ENCODE data around the gene GEMIN2. TPM values are rescaled to one million over a fixed set of nuclear protein-coding genes. Genes with fewer than 3 reads are reported as not detected.
"Not testable (repeated sequence)": the region's sequence is repeated elsewhere in the genome, so short reads cannot be mapped to it uniquely, and the experiment has no call there.

GEMIN2 gene
- total and polyA plus RNA-seq, 4 donors: 6.5 to 10.6 (median 7.5) TPM

DNA sequence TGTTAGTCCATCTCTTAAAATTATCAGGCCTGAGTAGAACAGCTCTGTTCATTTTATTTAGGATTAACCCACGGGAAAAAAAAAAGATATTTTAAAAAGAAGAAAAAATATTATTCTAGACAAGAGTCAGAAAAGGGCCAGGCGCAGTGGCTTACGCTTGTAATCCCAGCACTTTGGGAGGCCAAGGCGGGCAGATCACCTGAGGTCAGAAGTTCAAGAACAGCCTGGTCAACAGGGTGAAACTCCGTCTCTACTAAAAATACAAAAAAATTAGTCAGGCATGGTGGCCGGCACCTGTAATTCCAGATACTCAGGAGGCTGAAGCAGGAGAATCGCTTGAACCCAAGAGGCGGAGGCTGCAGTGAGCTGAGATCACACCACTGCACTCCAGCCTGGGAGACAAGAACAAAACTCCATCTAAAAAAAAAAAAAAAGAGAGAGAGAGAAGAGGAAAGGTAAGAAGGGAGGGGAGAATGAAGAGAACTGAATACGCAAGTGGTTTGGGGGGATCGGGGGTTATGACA lies 53.7 kb downstream of the GEMIN2 start:
- intact Hi-C loops (cut with DNase I); DNase-seq: not testable (repeated sequence)

DNA sequence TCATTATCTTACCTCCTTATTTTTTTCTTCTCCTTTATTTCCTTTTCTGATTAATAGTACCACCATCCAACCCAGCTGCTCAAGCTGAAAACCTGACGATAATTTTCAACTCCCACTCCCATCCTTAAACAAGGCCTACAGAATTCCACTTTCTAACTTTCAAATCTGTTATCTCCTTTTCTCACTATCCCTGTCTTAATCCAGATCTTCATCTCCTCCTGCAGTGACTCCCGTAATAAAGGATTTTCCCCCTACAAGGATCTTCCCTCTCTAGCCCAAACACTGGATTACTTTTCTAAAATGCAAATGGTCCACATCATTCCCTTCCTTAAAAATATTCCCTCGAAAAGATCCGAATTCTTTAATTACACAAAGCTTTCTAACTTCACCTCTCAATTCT lies 54.5 kb downstream of the GEMIN2 start:
- H3K9me3 ChIP-seq (ENCODE audit: control insufficient read depth, low read length): no peaks in the 10 kb centered on the region
- no peaks in the 10 kb centered on the region for H3K27me3 ChIP-seq (ENCODE audit: control insufficient read depth in 1 of 2, insufficient read depth in 2 of 2, low read length in 1 of 2)
- H3K4me3 ChIP-seq (ENCODE audit: low read length in 2 of 2): peak overlapping the region in 1 of 2 donors; percentile 84
- DNase-seq (no peak), ATAC-seq (ENCODE audit: low FRiP score) (no peak)
- no peak overlapping the region for H3K27ac ChIP-seq (ENCODE audit: low read depth in 1 of 2, low read length in 2 of 2)
- H3K36me3 ChIP-seq (ENCODE audit: control insufficient read depth in 1 of 2, insufficient read depth in 2 of 2, low read length in 1 of 2): no peaks in the 10 kb centered on the region
- 55 to 59% methylated on average over 4 of the region's 4 CpGs for WGBS, 2 donors
- H3K4me1 ChIP-seq (ENCODE audit: control insufficient read depth in 1 of 2, insufficient read depth in 2 of 2, low read length in 2 of 2): peaks cover 0 to 7% of the 10 kb centered on the region in 2 donors
- intact Hi-C loops (cut with DNase I): no loop called here

More for the DNA sequence above, 53.7 kb downstream of the GEMIN2 start:
- H3K4me3 ChIP-seq (ENCODE audit: low read length in 2 of 2); H3K4me1 ChIP-seq (ENCODE audit: control insufficient read depth in 1 of 2, insufficient read depth in 2 of 2, low read length in 2 of 2); H3K36me3 ChIP-seq (ENCODE audit: control insufficient read depth in 1 of 2, insufficient read depth in 2 of 2, low read length in 1 of 2); H3K27ac ChIP-seq (ENCODE audit: low read depth in 1 of 2, low read length in 2 of 2); H3K9me3 ChIP-seq (ENCODE audit: control insufficient read depth, low read length); ATAC-seq (ENCODE audit: low FRiP score); H3K27me3 ChIP-seq (ENCODE audit: control insufficient read depth in 1 of 2, insufficient read depth in 2 of 2, low read length in 1 of 2): not testable (repeated sequence)
- 81 to 83% methylated on average over 10 of the region's 10 CpGs for WGBS, 2 donors

GRCh38 chr14:39169541-39169900 lies 55.4 kb downstream of the GEMIN2 start:
- Histone ChIP-seq H3K4me3 (ENCODE audit: low read length in 2 of 2) (peak overlapping the region; percentile 77 to 84), H3K36me3 (ENCODE audit: control insufficient read depth in 1 of 2, insufficient read depth in 2 of 2, low read length in 1 of 2) (no peaks in the 10 kb centered on the region), H3K9me3 (ENCODE audit: control insufficient read depth, low read length) (no peaks in the 10 kb centered on the region), H3K4me1 (ENCODE audit: control insufficient read depth in 1 of 2, insufficient read depth in 2 of 2, low read length in 2 of 2) (peaks cover 0 to 7% of the 10 kb centered on the region in 2 donors), H3K27ac (ENCODE audit: low read depth in 1 of 2, low read length in 2 of 2) (peak overlapping the region; percentile 87 to 93), H3K27me3 (ENCODE audit: control insufficient read depth in 1 of 2, insufficient read depth in 2 of 2, low read length in 1 of 2) (no peaks in the 10 kb centered on the region)
- intact Hi-C loops (cut with DNase I): no loop called here
- WGBS, 2 donors: 0% methylated on average over 7 of the region's 7 CpGs
- DNase-seq (no peak), ATAC-seq (ENCODE audit: low FRiP score) (no peak)

- ATAC-seq (ENCODE audit: low FRiP score): no peak
- peaks cover 0 to 1% of the 10 kb centered on the region in 2 donors for H3K36me3 ChIP-seq (ENCODE audit: control insufficient read depth in 1 of 2, insufficient read depth in 2 of 2, low read length in 1 of 2)
- WGBS, 2 donors: 78 to 79% methylated on average over 3 of the region's 3 CpGs
- intact Hi-C loops (cut with DNase I): loop anchor here (5.0 kb wide), 3 partner anchors 61 to 259 kb away; partner anchors contain the start of genes FBXO33 (in 1 of the 2) and GEMIN2 (in 1 of the 2)
- H3K4me3 ChIP-seq (ENCODE audit: low read length in 2 of 2): no peak overlapping the region
- no peaks in the 10 kb centered on the region for H3K9me3 ChIP-seq (ENCODE audit: control insufficient read depth, low read length)
- no peak for DNase-seq
- peaks cover 0 to 7% of the 10 kb centered on the region in 2 donors for H3K4me1 ChIP-seq (ENCODE audit: control insufficient read depth in 1 of 2, insufficient read depth in 2 of 2, low read length in 2 of 2)
- H3K27ac ChIP-seq (ENCODE audit: low read depth in 1 of 2, low read length in 2 of 2): no peak overlapping the region
- H3K27me3 ChIP-seq (ENCODE audit: control insufficient read depth in 1 of 2, insufficient read depth in 2 of 2, low read length in 1 of 2): no peaks in the 10 kb centered on the region
Observed at GRCh38 chr14:39173198-39173597, 59.1 kb downstream of the GEMIN2 start.

DNA sequence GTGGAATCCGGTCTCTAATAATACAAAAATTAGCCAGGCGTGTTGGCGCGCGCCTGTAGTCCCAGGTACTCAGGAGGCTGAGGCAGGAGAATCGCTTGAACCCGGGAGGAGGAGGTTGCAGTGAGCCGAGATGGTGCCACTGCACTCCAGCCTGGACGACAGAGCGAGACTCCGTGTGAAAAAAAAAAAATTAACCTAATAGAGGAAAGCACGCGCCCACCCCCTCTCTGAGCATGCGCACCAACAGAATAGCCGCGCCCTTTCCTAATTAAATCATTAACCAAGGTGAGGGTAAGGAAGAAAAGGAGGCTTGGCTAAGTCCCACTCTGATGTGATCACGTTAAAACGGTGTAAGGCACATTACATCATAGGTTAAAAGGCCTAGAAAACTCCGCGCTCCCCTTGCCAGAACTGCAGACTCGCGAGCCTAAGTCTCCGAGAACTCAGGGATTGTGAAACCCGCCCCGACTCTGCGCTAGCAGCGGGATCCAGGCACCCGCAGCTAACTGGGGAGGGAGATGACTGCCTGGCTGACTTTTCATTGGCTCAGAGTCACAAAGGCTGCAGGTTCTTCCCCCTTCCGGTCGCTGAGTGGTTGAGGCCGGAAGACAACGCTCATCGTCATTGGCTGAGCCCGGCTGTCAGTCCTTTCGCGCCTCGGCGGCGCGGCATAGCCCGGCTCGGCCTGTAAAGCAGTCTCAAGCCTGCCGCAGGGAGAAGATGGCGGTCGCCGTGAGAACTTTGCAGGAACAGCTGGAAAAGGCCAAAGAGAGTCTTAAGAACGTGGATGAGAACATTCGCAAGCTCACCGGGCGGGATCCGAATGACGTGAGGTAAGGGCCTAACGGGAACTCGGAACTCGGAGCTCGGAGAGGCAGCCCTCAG lies 60.7 kb downstream of the GEMIN2 start, which contains the start of gene PNN:
Gene PNN (plus strand): TSS at position 695 of the 885 bp plus-strand sequence. CDS start 26 bp downstream, at position 721.
- H3K36me3 ChIP-seq (ENCODE audit: control insufficient read depth in 1 of 2, insufficient read depth in 2 of 2, low read length in 1 of 2): peaks cover 0 to 1% of the 10 kb centered on the region in 2 donors
- DNase-seq: peak; percentile 97 to 98
- peak within 1 kb of the TSS; percentile 66 to 78 for H3K4me3 ChIP-seq (ENCODE audit: low read length in 2 of 2)
- WGBS, 2 donors: 4 to 5% methylated on average over 55 to 56 of the region's 56 CpGs
- no peaks in the 10 kb centered on the region for H3K9me3 ChIP-seq (ENCODE audit: control insufficient read depth, low read length)
- peak within 1 kb of the TSS in 1 of 2 donors; percentile 86 for H3K27ac ChIP-seq (ENCODE audit: low read depth in 1 of 2, low read length in 2 of 2)
- intact Hi-C loops (cut with DNase I): loop anchor here (2.0 to 5.0 kb wide), 7 partner anchors 63 to 257 kb away; partner anchors contain the start of genes FBXO33 (in 2 of the 2), GEMIN2 (in 1 of the 2) and SEC23A (in 1 of the 2)
- ATAC-seq (ENCODE audit: low FRiP score): peak; percentile 97
- H3K4me1 ChIP-seq (ENCODE audit: control insufficient read depth in 1 of 2, insufficient read depth in 2 of 2, low read length in 2 of 2): no peaks in the 10 kb centered on the region
- no peaks in the 10 kb centered on the region for H3K27me3 ChIP-seq (ENCODE audit: control insufficient read depth in 1 of 2, insufficient read depth in 2 of 2, low read length in 1 of 2)

DNA sequence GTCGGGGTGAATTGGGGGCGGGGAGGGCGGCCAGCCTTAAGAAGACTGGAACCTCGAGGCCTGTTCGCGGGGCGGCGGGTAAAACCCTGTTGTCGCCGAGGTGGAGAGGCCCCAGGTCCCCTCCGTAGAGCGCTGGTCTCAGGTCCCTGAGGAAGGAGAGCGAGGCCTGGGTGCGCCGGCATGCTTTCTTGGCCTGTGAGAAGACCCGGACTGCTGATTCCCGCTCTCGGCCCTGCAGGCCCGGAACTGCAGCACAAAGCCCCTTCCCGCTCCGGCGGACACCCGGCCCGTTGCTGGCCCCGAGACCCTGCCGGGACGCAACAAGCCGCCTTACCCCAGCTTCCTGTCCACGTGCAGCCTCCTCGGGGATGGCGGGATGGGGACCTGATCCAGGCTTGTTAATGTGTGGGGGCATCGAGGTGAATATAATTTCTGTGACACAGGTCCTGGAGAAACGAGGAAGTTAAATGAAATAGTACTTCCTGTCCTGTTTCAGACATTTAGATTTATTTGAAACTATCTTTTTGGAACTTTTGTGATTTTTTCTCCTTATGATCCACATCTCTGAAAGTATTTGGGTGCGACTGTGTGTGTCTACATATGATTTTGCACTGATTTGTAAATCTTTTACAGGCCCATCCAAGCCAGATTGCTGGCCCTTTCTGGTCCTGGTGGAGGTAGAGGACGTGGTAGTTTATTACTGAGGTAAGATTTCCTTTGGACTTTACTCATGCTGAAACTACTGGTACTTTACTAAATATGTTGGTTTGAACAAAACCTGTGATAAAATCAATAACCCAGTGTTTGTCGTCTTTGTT lies 61.5 kb downstream of the GEMIN2 start:
- WGBS, 2 donors: 1 to 2% methylated on average over 35 to 36 of the region's 36 CpGs
- H3K4me1 ChIP-seq (ENCODE audit: control insufficient read depth in 1 of 2, insufficient read depth in 2 of 2, low read length in 2 of 2): no peaks in the 10 kb centered on the region
- ATAC-seq (ENCODE audit: low FRiP score) (peak; percentile 34), DNase-seq (no peak)
- H3K27ac ChIP-seq (ENCODE audit: low read depth in 1 of 2, low read length in 2 of 2): peak overlapping the region in 1 of 2 donors; percentile 60
- peaks cover 0 to 4% of the 10 kb centered on the region in 2 donors for H3K36me3 ChIP-seq (ENCODE audit: control insufficient read depth in 1 of 2, insufficient read depth in 2 of 2, low read length in 1 of 2)
- no peaks in the 10 kb centered on the region for H3K27me3 ChIP-seq (ENCODE audit: control insufficient read depth in 1 of 2, insufficient read depth in 2 of 2, low read length in 1 of 2)
- H3K4me3 ChIP-seq (ENCODE audit: low read length in 2 of 2): peak overlapping the region; percentile 66 to 78
- intact Hi-C loops (cut with DNase I): loop anchor here (2.0 to 5.0 kb wide), 5 partner anchors 73 to 257 kb away; partner anchors contain the start of genes FBXO33 (in 1 of the 2) and SEC23A (in 1 of the 2)
- no peaks in the 10 kb centered on the region for H3K9me3 ChIP-seq (ENCODE audit: control insufficient read depth, low read length)

DNA sequence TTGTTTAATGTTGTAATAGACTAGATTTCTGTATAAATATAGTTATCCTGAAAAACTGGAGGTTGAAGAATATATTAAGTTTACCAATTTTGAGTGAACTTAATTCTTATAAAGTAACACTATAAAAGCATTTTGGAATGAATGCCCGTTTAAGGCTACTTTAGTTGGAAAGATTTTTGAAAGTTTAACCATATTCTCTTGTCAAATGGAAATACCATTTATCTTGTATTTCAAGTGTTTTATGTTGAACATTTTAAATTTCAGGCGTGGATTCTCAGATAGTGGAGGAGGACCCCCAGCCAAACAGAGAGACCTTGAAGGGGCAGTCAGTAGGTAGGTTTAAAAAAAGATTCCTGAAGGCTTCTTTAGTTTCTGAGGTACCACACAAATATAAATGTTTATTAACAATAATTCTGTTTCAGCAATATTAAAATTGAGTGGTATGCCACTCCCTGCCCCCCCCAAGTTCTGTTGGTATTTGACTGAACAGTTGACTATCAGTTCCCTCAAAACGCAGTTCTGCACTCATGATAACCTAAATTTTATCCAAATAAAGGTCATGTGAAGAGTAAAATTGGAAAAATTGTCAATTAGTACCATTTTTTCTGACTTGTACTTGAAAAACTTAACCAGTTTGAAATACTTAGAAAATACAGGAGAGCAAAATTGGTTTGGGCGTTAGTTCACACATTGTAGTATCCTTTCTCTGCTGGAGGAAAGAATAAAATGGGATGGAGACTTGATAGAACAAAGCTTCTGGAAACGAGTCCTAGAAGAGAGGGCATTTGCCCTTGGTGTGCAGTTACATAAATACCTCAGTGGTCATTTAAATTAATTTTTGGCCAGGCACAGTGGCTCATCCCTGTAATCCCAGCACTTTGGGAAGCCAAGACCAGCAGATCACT lies 62.4 kb downstream of the GEMIN2 start:
- Histone ChIP-seq H3K27ac (ENCODE audit: low read depth in 1 of 2, low read length in 2 of 2) (no peak overlapping the region), H3K36me3 (ENCODE audit: control insufficient read depth in 1 of 2, insufficient read depth in 2 of 2, low read length in 1 of 2) (peaks cover 0 to 10% of the 10 kb centered on the region in 2 donors), H3K27me3 (ENCODE audit: control insufficient read depth in 1 of 2, insufficient read depth in 2 of 2, low read length in 1 of 2) (no peaks in the 10 kb centered on the region), H3K9me3 (ENCODE audit: control insufficient read depth, low read length) (no peaks in the 10 kb centered on the region), H3K4me1 (ENCODE audit: control insufficient read depth in 1 of 2, insufficient read depth in 2 of 2, low read length in 2 of 2) (no peaks in the 10 kb centered on the region), H3K4me3 (ENCODE audit: low read length in 2 of 2) (peak overlapping the region in 1 of 2 donors; percentile 78)
- ATAC-seq (ENCODE audit: low FRiP score) (no peak), DNase-seq (no peak)
- 66 to 69% methylated on average over 5 of the region's 5 CpGs for WGBS, 2 donors
- intact Hi-C loops (cut with DNase I): loop anchor here (5.0 kb wide), 4 partner anchors 74 to 256 kb away; partner anchors contain the start of genes FBXO33 (in 1 of the 2) and SEC23A (in 1 of the 2)

All from aorta (tissue), 5 donors.